GM19099 (cell line): Measurements from ENCODE around the gene ESRRB.

Source experiments
- POLR2A ChIP-seq: IDR thresholded peaks from 3 replicates; pipeline ENCODE4 v1.6.1; 2011; ENCODE audit warnings: low read depth; ENCODE audit not compliant: insufficient read length; ENCODE audit errors: extremely low read depth

Gene ESRRB

DNA sequence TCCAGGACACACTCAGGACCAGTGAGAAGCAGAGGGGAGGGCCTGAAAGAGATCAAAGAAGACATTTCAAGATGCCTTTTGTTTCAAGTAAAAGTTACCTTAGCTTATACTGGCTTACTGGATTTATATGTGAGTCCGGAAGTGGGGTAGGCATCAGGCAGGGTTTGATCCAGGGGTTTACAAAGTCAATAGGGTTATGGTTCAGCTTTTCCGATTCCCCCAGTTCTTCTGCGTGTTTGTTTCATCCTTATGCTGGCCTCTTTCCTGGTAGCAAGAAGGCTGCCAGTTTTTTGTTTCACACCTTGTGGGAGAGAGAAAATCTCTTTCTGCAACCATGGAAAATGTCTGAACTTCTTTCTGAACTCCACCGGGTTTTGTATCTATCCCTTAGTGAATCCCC lies 126.3 kb downstream of the ESRRB start:
- no peak for TF ChIP-seq POLR2A

- TF ChIP-seq POLR2A = no peak
These were observed 126.7 kb downstream of the ESRRB start for GRCh38 chr14:76502638-76503037.

DNA sequence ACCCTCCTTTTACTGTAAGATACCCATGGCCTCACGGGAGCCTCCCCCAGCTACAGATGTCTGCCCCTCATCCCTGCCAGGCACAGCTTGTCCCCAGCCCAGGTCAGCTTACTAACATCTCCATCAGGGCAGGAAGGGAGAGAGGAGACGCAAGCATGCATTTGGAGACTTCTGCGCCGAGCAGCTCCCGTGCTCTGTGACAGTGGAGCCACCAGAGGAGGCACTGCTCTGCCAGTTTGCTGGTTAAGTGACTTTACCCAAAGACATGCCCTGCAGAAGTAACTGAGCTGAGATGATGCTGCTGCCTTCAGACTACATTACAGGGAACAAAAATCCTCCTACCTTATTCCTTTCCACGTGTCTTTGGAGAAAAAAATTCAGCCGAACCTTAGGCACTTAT lies 133.4 kb downstream of the ESRRB start:
- TF ChIP-seq POLR2A = no peak

DNA sequence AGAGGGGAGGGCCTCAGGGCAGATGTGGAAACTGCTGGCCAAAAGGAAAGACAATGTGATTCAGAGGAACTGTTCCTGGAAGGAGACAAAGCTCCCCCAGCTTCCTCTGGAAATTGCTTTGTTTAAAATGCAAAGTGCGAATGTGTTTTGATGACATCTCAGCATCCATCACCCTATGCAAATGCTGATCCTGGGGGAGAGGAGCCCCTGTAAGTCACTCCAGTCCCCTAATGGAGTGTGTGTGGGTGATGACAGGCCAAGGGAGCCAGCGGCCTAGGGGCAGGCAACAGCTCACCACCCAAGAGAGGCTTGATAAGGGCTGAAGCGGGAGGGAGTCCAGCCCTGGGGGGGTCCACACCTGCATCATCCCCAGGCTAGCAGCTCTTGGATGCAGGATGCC lies 134.2 kb downstream of the ESRRB start:
- TF ChIP-seq POLR2A = no peak

- TF ChIP-seq POLR2A = no peak
These were observed 138.5 kb downstream of the ESRRB start for GRCh38 chr14:76514213-76514998.

DNA sequence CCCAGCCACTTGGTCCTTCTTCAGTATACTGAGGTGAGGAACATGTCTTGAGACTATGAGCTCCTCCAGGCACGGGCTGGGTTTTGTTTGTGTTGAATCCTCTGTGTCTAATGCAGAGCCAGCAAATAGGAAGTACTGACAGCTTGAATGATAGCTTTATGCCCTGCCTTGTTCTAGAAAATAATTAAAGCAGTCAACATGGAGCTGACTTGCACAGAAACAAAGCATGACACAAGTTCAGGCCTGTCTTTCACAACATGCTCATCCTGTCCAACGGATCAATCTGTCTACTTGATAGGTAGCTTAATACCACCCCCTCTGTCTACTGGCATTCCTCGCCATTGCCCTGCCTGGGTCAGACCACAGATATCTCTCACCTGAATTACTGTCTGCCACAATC lies 140.9 kb downstream of the ESRRB start:
- no peak for TF ChIP-seq POLR2A

DNA sequence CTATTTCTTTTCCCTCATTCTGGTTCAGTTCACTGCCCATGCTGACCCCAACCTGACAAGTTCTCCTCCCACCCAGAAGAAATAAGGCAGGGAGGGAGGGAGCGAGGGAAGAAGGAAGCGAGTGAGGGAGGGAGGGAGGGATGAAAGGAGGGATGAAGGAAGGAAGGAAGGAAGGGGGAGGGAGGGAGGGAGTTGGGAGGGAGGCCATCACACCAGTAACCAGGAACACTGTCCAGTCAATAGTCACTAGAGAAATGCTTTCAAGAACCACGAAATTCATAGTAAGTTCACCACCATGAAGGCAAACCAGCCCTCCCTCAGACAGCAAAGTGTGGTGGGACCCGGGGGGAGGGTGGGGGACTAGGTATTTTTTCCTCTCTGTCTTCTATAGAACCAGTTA lies 142.4 kb downstream of the ESRRB start:
- TF ChIP-seq POLR2A = no peak

GRCh38 chr14:76525106-76525821 lies 149.3 kb downstream of the ESRRB start:
- no peak for TF ChIP-seq POLR2A

- TF ChIP-seq POLR2A = no peak
These were observed 155.1 kb downstream of the ESRRB start for GRCh38 chr14:76531085-76531484.

GRCh38 chr14:76531821-76532318 lies 155.9 kb downstream of the ESRRB start:
- TF ChIP-seq POLR2A = no peak

DNA sequence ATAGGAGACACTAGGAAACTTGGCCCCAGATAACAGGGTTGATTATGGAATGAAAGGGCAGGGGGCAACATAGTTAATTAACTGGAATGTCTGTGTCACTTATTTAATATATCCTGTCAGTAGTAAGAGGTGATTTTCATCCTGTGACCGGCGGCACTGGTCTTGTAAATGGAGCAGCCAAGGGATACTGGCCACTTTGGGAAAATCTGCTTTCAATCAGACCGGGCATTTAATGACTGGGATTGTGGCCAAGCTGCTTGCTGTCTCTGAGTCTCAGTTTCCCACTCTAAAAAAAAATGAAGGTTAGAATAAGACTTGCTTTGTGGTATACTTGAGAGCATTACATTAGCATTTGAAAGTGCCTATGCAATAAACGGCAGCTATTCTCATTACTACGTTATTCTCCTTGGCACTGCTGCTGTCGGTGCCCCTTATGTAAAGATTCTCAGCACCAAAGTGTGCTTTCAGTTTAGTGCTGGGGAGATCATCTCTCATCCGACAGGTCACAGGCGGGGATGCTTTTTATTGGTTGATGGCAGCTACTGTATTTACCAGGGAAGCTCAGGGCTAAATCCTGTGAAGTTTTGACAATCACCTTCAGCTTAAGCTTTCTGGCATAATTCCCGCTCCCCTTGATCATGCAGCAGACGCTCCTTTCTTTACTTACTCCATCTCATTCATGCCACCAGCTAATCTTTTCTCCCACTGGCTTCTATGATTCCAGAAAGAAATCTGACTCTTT lies 162.1 kb downstream of the ESRRB start:
- TF ChIP-seq POLR2A = no peak

DNA sequence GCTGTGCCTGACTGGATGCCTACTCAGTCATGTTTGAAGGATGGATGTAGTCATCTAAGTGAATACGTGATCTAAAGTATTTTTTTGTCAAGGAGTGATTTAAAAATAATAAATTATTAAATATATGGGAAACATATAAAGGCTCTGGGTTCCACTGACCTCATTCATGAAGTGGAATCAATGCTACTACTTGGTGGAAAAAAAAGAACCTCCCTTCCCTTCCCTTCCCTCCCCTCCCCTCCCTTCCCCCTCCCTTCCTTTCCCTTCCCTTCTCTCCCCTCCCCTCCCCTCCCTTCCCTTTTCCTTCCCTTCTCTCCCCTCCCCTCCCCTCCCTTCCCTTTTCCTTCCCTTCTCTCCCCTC lies 162.7 kb downstream of the ESRRB start:
- no peak for TF ChIP-seq POLR2A

- TF ChIP-seq POLR2A = no peak
These were observed 163.2 kb downstream of the ESRRB start for GRCh38 chr14:76539130-76539529.

DNA sequence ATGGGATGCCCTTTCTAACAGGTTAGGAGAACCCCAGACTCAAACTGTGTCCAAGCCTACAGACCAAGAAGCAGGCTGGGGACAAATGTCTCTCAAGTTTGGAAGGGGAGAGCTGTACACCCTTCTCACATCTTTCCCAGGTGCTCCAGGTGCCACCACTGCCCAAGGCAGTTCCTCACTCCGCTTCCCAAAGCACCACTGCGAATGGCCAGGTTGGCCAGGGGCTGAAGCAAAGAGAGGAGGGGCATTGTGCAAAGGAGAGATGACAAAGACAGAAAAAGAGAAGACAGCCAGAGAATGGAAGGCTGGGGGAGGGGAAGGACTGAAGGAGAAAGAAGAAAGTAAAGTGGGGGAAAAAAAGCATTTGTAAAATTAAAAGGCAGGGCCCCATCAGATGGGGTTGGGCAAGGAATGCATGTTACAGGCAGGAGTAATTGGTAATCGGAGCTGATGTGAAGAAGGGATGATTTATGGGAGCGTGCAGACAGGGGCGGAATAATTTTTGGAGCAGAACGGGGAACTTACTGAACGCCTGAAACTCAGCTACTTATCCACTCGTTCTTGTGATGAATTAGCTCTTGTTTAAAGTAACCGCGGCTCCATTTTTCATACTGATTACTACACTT lies 165.8 kb downstream of the ESRRB start:
- TF ChIP-seq POLR2A = no peak
